Esophagus muscularis mucosa (tissue), 4 donors: ENCODE data around the gene IL1RN. TPM values are rescaled to one million over a fixed set of nuclear protein-coding genes. Genes with fewer than 3 reads are reported as not detected.

Experiments used
- DNase-seq: peaks from one replicate; pipeline ENCODE4 v3.0.0-alpha.2; 2017; ENCODE audit errors: extremely low spot score
- H3K27ac ChIP-seq, 4 donors: fragments of 200-600 bp; sonication (generic); replicated peaks in 1 of 4; 1 replicate in 3 of 4; 2 replicates in 1 of 4; pipeline ENCODE4 v1.5.1; 2016 to 2019; ENCODE audit warnings: mild to moderate bottlenecking in 1 of 4
- H3K27me3 ChIP-seq, 4 donors: fragments of 200-600 bp; sonication (generic); one replicate each; pipeline versions ENCODE4 v1.5.1 to v1.6.0; 2016 to 2019
- H3K36me3 ChIP-seq, 4 donors: fragments of 200-600 bp; sonication (generic); one replicate each; pipeline ENCODE4 v1.5.1; 2016 to 2019
- H3K4me1 ChIP-seq, 4 donors: fragments of 200-600 bp; sonication (generic); one replicate each; pipeline ENCODE4 v1.5.1; 2016 to 2019
- H3K4me3 ChIP-seq, 4 donors: fragments of 200-600 bp; sonication (generic); 1 replicate in 2 of 4; 2 replicates in 2 of 4; pipeline ENCODE4 v1.5.1; 2016 to 2019; ENCODE audit warnings: mild to moderate bottlenecking in 4 of 4, moderate library complexity in 1 of 4
- H3K9me3 ChIP-seq, 4 donors: fragments of 200-600 bp; sonication (generic); 1 replicate in 3 of 4; 2 replicates in 1 of 4; pipeline ENCODE4 v1.5.1; 2016 to 2019
- CTCF ChIP-seq, 3 experiments: fragments of 200-600 bp in 2 of 3; fragments of 450-650 bp in 1 of 3; sonication (generic) in 2 of 3; IDR thresholded peaks; one replicate each; pipeline ENCODE4 v1.5.1; 2017 to 2019; ENCODE audit warnings: antibody characterized with exemption in 3 of 3, mild to moderate bottlenecking in 2 of 3, moderate library complexity in 1 of 3
- EP300 ChIP-seq: sonication (generic); formaldehyde crosslinking; IDR thresholded peaks from one replicate; pipeline ENCODE4 v1.6.1; 2017; ENCODE audit warnings: antibody characterized with exemption
- POLR2A ChIP-seq: fragments of 450-650 bp; IDR thresholded peaks from one replicate; pipeline ENCODE4 v1.6.1; 2017; ENCODE audit warnings: antibody characterized with exemption, moderate library complexity, mild to moderate bottlenecking, low read depth
- POLR2AphosphoS5 ChIP-seq, 2 donors: sonication (generic); formaldehyde crosslinking; IDR thresholded peaks; one replicate each; pipeline ENCODE4 v1.6.1; 2017; ENCODE audit warnings: antibody characterized with exemption in 2 of 2
- WGBS: methylation state at CpG from one replicate; pipeline ENCODE4 v1.1.5; 2018; 5-methylcytosine and 5-hydroxymethylcytosine counted together
- intact Hi-C: fragments of 100-400 bp; cut with DNase I; formaldehyde crosslinking; loops from one replicate; pipeline ENCODE4 v1.15.1; 2023
- total RNA-seq, 4 donors: library from RNA; depleted of rRNA; stranded (reverse); fragments of >200 nt; gene quantifications; one replicate each; pipeline versions ENCODE4 v1.1.0 to v1.2.1, GENCODE V29; 2016

Gene IL1RN
- total RNA-seq, 4 donors from 2014 or later = 0.40 to 4.1 (median 0.83) TPM; not detected in 1

- Histone ChIP-seq H3K4me1 (peaks cover 0 to 11% (median 2%) of the 10 kb centered on the region in 4 donors), H3K4me3 (peak overlapping the region; percentile 15 to 52 (median 32)), H3K36me3 (no peaks in the 10 kb centered on the region), H3K9me3 (no peaks in the 10 kb centered on the region), H3K27ac (no peak overlapping the region), H3K27me3 (peaks cover 0 to 42% (median 0%) of the 10 kb centered on the region in 4 donors)
- intact Hi-C loops = no loop called here
- DNase-seq = no peak
- no peak for TF ChIP-seq POLR2AphosphoS5 (IDR thresholded peaks at IDR 0.05)
- TF ChIP-seq CTCF (IDR thresholded peaks at IDR 0.05) = no peak
- no peak for TF ChIP-seq POLR2A
- TF ChIP-seq EP300 = no peak
- WGBS = 3% methylated on average over 13 of the region's 92 CpGs
These were observed 29.9 kb downstream of the IL1RN start for GRCh38 chr2:113157118-113157896.

- no peak overlapping the region for H3K27ac ChIP-seq
- H3K36me3 ChIP-seq = no peaks in the 10 kb centered on the region
- DNase-seq = no peak
- H3K9me3 ChIP-seq = no peaks in the 10 kb centered on the region
- H3K27me3 ChIP-seq = peaks cover 0 to 42% (median 0%) of the 10 kb centered on the region in 4 donors
- intact Hi-C loops = no loop called here
- peak overlapping the region in 3 of 4 donors; percentile 29 to 52 (median 34) for H3K4me3 ChIP-seq
- peaks cover 0 to 11% (median 2%) of the 10 kb centered on the region in 4 donors for H3K4me1 ChIP-seq
- WGBS = 66% methylated on average over 8 of the region's 10 CpGs
- TF ChIP-seq CTCF (IDR thresholded peaks at IDR 0.05) = no peak
- no peak for TF ChIP-seq POLR2AphosphoS5 (IDR thresholded peaks at IDR 0.05)
- TF ChIP-seq EP300 = no peak
- no peak for TF ChIP-seq POLR2A
These were observed 30.7 kb downstream of the IL1RN start for GRCh38 chr2:113157897-113158753.

- Histone ChIP-seq H3K4me3 (no peak overlapping the region), H3K36me3 (no peaks in the 10 kb centered on the region), H3K9me3 (no peaks in the 10 kb centered on the region), H3K27ac (no peak overlapping the region), H3K4me1 (peaks cover 0 to 11% (median 2%) of the 10 kb centered on the region in 4 donors), H3K27me3 (peaks cover 0 to 42% (median 0%) of the 10 kb centered on the region in 4 donors)
- DNase-seq = no peak
- 76% methylated on average over 4 of the region's 4 CpGs for WGBS
- TF ChIP-seq POLR2A (no peak), POLR2AphosphoS5 (IDR thresholded peaks at IDR 0.05) (no peak), EP300 (no peak), CTCF (IDR thresholded peaks at IDR 0.05) (no peak)
- intact Hi-C loops = no loop called here
These were observed 31.6 kb downstream of the IL1RN start for GRCh38 chr2:113158884-113159553.

- 94% methylated on average over 1 of the region's 1 CpG for WGBS
These were observed 32.9 kb downstream of the IL1RN start for GRCh38 chr2:113160248-113160647.

More at GRCh38 chr2:113160248-113160647, 32.9 kb downstream of the IL1RN start:
- H3K27me3 ChIP-seq = peaks cover 0 to 40% (median 0%) of the 10 kb centered on the region in 4 donors
- no peaks in the 10 kb centered on the region for H3K36me3 ChIP-seq
- no peaks in the 10 kb centered on the region for H3K9me3 ChIP-seq
- DNase-seq = no peak
- peaks cover 0 to 11% (median 2%) of the 10 kb centered on the region in 4 donors for H3K4me1 ChIP-seq
- H3K4me3 ChIP-seq = no peak overlapping the region
- TF ChIP-seq CTCF (IDR thresholded peaks at IDR 0.05) (no peak), EP300 (no peak), POLR2A (no peak)
- no peak overlapping the region for H3K27ac ChIP-seq
- intact Hi-C loops = no loop called here
